Smooth muscle cell of the brain vasculature (primary cell): ENCODE results near the gene DOC2B.
"Not testable (repeated sequence)": the region's sequence is repeated elsewhere in the genome, so short reads cannot be mapped to it uniquely, and the experiment has no call there.

ENCODE experiments used
- DNase-seq: peaks from one replicate; pipeline ENCODE4 v3.0.0-alpha.2; 2012; ENCODE audit warnings: low read depth, low spot score

The DOC2B gene

GRCh38 chr17:181245-182049, at the start of gene DOC2B:
TSS of gene DOC2B (minus strand) at chr17:181650. CDS start at chr17:181479, 171 bp downstream.
- no peak for DNase-seq

- DNase-seq: no peak
Observed at GRCh38 chr17:230395-230770, 48.9 kb upstream of the DOC2B start.

- no peak for DNase-seq
Observed at GRCh38 chr17:229709-230394, 48.4 kb upstream of the DOC2B start.

- peak; percentile 3 for DNase-seq
Observed at GRCh38 chr17:228951-229708, 47.7 kb upstream of the DOC2B start.

GRCh38 chr17:227946-228615, 46.6 kb upstream of the DOC2B start:
- no peak for DNase-seq

GRCh38 chr17:227078-227945, 45.9 kb upstream of the DOC2B start:
- DNase-seq: no peak

- no peak for DNase-seq
Observed at GRCh38 chr17:226108-227077, 44.9 kb upstream of the DOC2B start.

- DNase-seq: no peak
Observed at GRCh38 chr17:225551-225950, 44.1 kb upstream of the DOC2B start.

- DNase-seq: not testable (repeated sequence)
Observed at GRCh38 chr17:224576-224975, 43.1 kb upstream of the DOC2B start.

- DNase-seq: no peak
Observed at GRCh38 chr17:223723-224471, 42.4 kb upstream of the DOC2B start.

GRCh38 chr17:222172-222571, 40.7 kb upstream of the DOC2B start:
- no peak for DNase-seq

GRCh38 chr17:219696-220095, 38.2 kb upstream of the DOC2B start:
- DNase-seq: no peak

- DNase-seq: no peak
Observed at GRCh38 chr17:218432-219110, 37.1 kb upstream of the DOC2B start.

- no peak for DNase-seq
Observed at GRCh38 chr17:216625-217024, 35.2 kb upstream of the DOC2B start.

GRCh38 chr17:215563-216478, 34.4 kb upstream of the DOC2B start:
- DNase-seq: not testable (repeated sequence)

- DNase-seq: no peak
Observed at GRCh38 chr17:214881-215331, 33.5 kb upstream of the DOC2B start.
